Putamen (tissue), 1 donor: ENCODE data around the gene CARMIL3.

Experiments used
- DNase-seq: peaks from one replicate; pipeline ENCODE4 v3.0.0-alpha.2; 2016; ENCODE audit warnings: low spot score

Gene CARMIL3

DNA sequence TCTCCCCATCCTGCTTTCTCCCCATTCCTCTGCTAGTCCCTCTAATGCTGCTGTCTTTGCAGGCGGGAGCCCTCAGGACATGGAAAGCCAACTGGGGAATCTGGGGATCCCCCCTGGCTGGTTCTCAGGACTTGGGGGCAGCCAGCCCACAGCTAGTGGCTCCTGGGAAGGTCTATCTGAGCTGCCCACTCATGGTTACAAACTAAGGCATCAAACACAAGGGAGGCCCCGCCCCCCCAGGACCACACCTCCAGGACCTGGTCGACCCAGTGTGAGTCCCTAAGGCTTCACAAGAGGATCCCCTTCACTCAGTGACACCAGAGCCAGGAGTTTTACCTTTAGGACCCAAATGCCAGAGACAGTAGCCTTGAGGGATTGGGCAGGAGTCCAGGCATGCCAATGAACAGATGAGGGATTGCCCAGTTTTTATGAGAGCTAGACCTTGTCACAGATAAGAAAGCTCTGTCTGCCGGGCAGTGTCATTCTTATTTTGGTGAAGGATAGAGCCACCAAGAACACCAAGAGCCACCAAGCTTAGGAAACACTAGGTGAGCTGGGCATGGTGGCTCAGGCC is 11.5 kb downstream of the CARMIL3 start:
- no peak for DNase-seq

GRCh38 chr14:24064091-24064795 is 12.4 kb downstream of the CARMIL3 start:
- no peak for DNase-seq

GRCh38 chr14:24064856-24065255 is 13.0 kb downstream of the CARMIL3 start:
- no peak for DNase-seq

GRCh38 chr14:24065408-24065807 is 13.6 kb downstream of the CARMIL3 start:
- DNase-seq, result no peak

GRCh38 chr14:24066496-24067132 is 14.8 kb downstream of the CARMIL3 start:
- DNase-seq, result no peak

GRCh38 chr14:24067133-24068082 is 15.6 kb downstream of the CARMIL3 start:
- DNase-seq, result no peak

GRCh38 chr14:24068711-24069410 is 17.1 kb downstream of the CARMIL3 start:
- DNase-seq, result no peak

DNA sequence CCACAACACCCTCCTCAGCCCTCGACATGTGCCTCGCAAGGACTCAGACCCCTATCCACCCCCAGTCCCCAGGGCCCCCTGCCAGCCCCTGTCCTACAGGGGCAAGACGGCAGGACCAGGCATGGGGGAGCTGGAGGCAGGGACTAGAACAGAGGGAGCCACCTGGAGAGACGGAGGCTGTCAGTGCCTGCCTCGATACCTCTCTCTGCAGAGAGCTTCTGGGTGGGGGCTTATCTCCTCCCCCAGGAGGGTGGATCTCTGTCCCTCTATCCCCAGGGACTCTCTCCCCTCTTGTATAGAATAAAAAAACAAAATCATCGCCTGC is 17.6 kb downstream of the CARMIL3 start:
- no peak for DNase-seq

DNA sequence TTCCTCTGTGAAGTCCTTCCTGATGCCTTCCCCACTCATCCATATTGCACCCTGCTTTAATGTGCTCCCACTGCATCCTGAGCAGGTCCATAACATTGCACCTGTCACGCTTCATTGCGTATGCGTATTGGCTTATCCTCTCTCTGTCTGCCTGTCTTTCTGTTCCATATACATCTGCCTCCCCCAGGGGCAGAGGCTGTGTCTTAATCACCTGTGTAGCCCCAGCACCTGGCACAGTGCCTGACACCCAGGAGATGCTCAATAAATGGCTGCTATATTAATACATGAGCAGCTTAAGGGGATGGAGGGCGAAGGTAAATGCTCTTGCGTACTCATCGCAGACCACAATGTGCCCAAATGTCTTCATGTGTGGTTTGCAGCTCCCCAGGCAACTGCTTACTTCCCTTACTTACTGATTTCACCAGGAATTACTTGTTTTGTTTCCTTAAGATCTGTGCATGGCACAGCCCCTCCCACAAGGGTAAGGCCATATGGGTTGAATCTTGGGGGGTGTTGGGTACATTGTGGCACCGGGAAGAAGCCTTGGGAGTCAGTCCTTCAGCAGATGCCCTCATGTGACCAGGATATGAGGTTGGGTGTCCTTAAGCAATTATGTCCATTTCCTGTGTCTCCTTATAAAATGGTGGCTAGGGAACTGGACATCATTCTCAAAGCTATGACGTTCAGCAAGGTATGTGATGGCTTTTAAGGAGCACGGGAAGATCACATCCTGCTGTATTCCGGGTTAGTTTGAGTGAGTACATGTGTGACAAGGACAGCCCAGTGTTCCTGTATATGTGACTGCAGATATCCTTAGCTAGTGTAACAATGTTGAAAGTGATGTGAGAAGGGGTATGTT is 18.7 kb downstream of the CARMIL3 start:
- DNase-seq, result no peak

GRCh38 chr14:24071144-24071697 is 19.4 kb downstream of the CARMIL3 start, which contains the start of gene CPNE6:
Gene CPNE6 (plus strand): TSS chr14:24071562. CDS start chr14:24072937, 1,375 bp downstream.
- DNase-seq, result peak; percentile 50

- peak; percentile 58 for DNase-seq
Observed at GRCh38 chr14:24071836-24072430, 20.1 kb downstream of the CARMIL3 start.

GRCh38 chr14:24072436-24072835 is 20.6 kb downstream of the CARMIL3 start:
- DNase-seq, result no peak

DNA sequence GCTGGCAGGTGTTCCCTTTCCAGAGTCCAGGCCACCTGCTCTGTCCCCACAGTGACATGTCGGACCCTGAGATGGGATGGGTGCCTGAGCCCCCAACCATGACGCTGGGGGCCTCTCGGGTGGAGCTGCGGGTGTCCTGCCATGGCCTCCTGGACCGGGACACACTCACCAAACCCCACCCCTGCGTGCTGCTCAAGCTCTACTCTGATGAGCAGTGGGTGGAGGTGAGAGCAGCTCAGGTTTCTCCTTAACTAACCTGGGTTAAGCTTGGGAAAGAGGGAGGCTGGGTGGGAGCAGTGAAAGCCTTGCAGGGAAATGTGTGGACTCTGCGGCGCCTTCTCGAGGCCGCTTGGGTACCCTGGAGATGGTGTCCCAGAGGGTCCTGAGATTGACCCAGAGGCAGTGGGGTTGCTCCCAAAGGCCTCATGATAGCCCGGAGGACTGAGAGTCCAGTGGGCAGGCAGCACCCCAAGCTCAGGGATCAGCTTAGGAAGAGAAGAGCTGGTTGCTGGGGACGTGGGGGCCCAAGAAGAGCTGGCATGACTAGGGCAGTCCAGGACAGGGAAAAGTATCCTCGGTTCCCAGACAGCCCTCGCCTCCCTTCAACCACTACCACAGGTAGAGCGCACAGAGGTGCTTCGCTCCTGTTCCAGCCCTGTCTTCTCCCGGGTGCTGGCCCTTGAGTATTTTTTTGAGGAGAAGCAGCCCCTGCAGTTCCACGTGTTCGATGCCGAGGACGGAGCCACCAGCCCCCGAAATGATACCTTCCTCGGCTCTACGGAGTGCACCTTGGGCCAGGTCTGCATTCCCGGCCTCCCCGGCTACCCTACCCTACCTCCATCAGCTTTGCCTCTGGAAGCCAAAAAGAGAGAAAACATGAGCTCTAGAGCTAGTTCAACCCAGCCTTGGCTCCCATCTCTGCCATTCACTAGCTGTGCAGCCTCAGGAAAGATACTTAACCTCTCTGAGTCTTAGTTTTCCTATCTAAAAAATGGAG is 21.4 kb downstream of the CARMIL3 start:
- no peak for DNase-seq

DNA sequence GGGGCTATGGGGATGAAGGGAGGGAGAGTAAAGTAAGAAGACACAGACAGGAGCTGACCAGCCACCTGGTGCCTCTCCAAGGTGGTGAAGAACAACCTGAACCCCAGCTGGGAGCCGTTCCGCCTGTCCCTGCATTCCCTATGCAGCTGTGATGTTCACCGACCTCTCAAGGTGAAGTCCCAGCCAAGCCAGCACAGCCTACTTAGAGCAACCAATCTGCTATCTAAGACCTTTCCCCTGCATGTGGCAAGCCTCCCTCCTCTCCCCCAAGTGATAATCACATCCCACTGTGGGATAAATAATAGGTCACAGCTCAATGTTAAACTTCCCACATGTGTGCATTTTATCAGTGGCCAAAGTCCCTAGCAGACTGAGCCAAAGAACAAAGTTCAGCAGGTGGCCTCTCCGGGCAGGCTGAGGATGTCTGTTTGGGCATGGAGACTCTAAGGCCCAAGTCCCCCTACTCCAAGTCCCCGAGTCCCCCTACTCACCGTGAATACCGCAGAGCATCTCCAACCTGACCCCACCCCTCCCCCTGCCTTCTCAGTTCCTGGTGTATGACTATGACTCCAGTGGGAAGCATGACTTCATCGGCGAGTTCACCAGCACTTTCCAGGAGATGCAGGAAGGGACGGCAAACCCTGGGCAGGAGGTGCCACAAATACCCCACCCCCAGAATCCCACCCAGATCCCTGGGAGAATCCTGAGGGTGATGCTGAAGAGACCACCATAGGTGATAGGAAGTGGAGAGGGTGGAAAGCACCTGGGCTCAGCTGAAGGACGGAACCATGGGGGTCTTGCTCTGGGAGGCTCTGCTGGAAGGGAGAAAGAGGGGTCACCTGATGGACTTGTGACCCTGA is 23.0 kb downstream of the CARMIL3 start:
- no peak for DNase-seq

DNA sequence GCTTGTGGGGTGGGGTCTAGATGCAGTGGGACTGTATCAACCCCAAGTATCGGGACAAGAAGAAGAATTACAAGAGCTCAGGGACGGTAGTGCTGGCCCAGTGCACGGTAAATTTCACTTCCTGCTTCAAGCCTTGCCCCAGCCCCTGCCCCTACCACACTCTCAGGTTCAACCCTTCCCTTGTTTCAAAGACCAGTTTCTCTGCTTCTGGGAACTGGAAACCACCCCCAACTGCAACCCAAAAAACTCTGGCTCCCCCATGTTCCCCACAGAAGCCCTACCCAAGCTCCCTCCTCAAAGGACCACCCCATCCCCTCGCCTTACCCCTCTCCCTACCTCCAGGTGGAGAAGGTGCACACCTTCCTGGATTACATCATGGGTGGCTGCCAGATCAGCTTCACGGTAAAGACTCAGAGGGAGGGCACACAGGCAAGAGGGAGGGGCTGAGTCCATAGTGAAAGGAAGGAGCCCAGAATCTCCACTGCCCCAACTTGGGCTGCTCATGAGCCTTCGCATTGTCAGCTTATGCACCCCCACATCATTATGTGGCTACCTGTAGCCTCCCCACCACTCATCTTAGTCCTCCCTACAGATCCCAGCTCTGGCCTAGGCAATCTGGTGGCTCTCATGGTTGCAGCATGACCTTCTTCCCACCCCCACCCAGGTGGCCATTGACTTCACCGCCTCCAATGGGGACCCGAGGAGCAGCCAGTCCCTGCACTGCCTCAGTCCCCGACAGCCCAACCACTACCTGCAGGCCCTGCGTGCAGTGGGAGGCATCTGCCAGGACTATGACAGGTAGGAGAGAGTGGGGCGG is 23.9 kb downstream of the CARMIL3 start:
- no peak for DNase-seq

- no peak for DNase-seq
Observed at GRCh38 chr14:24076302-24076601, 24.4 kb downstream of the CARMIL3 start.

- DNase-seq, result no peak
Observed at GRCh38 chr14:24077086-24077485, 25.3 kb downstream of the CARMIL3 start.
